SK-N-SH (cell line): Measurements from ENCODE around the gene MPC1.

Experiments
- EZH2phosphoT487 ChIP-seq: fragments of 200-600 bp; sonication (generic); IDR thresholded peaks from 2 replicates; pipeline ENCODE4 v1.6.1; 2017; ENCODE audit warnings: low read depth, mixed run types, mild to moderate bottlenecking, antibody characterized with exemption, moderate library complexity, borderline replicate concordance
- FOSL2 ChIP-seq: IDR thresholded peaks from 2 replicates; pipeline ENCODE4 v1.4.0; 2012; ENCODE audit warnings: low read depth, mild to moderate bottlenecking, moderate library complexity, borderline replicate concordance
- FOXM1 ChIP-seq: IDR thresholded peaks from 2 replicates; pipeline ENCODE4 v1.4.0; 2012; ENCODE audit warnings: low read depth, mild to moderate bottlenecking
- NFIC ChIP-seq: IDR thresholded peaks from 2 replicates; pipeline ENCODE4 v1.4.0; 2012; ENCODE audit warnings: borderline replicate concordance
- YY1 ChIP-seq: IDR thresholded peaks from 2 replicates; pipeline ENCODE4 v1.4.0; 2012; ENCODE audit warnings: low read depth, mild to moderate bottlenecking
- TF ChIP-seq, protein P1 (sequence below): fragments of 200-600 bp; sonication (generic); IDR thresholded peaks from 2 replicates; pipeline ENCODE4 v1.6.1; 2017; ENCODE audit warnings: antibody characterized with exemption, mild to moderate bottlenecking, moderate library complexity
- TF ChIP-seq, protein P2 (sequence below): fragments of 150-350 bp; IDR thresholded peaks from 2 replicates; pipeline ENCODE4 v1.6.1; 2016; ENCODE audit warnings: mild to moderate bottlenecking, low read depth, low read length
- TF ChIP-seq, protein P3 (sequence below): IDR thresholded peaks from 2 replicates; pipeline ENCODE4; 2012

- TF ChIP-seq, protein P1, sequence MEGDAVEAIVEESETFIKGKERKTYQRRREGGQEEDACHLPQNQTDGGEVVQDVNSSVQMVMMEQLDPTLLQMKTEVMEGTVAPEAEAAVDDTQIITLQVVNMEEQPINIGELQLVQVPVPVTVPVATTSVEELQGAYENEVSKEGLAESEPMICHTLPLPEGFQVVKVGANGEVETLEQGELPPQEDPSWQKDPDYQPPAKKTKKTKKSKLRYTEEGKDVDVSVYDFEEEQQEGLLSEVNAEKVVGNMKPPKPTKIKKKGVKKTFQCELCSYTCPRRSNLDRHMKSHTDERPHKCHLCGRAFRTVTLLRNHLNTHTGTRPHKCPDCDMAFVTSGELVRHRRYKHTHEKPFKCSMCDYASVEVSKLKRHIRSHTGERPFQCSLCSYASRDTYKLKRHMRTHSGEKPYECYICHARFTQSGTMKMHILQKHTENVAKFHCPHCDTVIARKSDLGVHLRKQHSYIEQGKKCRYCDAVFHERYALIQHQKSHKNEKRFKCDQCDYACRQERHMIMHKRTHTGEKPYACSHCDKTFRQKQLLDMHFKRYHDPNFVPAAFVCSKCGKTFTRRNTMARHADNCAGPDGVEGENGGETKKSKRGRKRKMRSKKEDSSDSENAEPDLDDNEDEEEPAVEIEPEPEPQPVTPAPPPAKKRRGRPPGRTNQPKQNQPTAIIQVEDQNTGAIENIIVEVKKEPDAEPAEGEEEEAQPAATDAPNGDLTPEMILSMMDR: no peak
- no peak for TF ChIP-seq FOXM1
- TF ChIP-seq, protein P2, sequence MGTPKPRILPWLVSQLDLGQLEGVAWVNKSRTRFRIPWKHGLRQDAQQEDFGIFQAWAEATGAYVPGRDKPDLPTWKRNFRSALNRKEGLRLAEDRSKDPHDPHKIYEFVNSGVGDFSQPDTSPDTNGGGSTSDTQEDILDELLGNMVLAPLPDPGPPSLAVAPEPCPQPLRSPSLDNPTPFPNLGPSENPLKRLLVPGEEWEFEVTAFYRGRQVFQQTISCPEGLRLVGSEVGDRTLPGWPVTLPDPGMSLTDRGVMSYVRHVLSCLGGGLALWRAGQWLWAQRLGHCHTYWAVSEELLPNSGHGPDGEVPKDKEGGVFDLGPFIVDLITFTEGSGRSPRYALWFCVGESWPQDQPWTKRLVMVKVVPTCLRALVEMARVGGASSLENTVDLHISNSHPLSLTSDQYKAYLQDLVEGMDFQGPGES: no peak
- no peak for TF ChIP-seq FOSL2
- TF ChIP-seq, protein P3, sequence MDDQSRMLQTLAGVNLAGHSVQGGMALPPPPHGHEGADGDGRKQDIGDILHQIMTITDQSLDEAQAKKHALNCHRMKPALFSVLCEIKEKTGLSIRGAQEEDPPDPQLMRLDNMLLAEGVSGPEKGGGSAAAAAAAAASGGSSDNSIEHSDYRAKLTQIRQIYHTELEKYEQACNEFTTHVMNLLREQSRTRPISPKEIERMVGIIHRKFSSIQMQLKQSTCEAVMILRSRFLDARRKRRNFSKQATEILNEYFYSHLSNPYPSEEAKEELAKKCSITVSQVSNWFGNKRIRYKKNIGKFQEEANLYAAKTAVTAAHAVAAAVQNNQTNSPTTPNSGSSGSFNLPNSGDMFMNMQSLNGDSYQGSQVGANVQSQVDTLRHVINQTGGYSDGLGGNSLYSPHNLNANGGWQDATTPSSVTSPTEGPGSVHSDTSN: no peak
- TF ChIP-seq EZH2phosphoT487: no peak
- TF ChIP-seq NFIC: no peak
- no peak for TF ChIP-seq YY1
Measured at GRCh38 chr6:166379800-166380199, 2.9 kb downstream of the MPC1 start.
